ENCODE data around the gene PCDHGA1. TPM values are rescaled to one million over a fixed set of nuclear protein-coding genes. Genes with fewer than 3 reads are reported as not detected.

Gene PCDHGA1
- polyA plus RNA-seq, 1 experiment: 2.2 TPM

DNA sequence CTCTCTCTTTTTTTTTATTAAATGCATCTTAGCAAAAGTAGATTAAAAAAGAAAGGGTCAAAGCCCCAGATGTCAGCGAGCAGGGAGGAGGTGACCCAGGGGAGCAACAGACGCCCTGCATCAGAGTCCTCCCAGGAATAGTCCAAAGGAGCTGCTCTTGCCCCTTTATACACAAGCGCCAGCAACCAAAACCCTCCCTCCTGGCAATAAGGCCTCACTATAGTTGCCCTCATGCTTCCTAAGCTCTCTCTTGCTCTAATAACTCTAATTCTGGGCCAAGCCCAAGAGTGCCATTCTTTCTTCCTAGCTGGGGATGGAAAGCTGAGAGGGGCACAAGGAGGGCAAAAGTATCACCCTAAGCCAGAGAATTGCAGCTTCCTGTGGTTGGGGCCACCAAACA lies 184.8 kb downstream of the PCDHGA1 start:
- CTCF ChIA-PET: interaction anchor here (0.5 to 11.7 kb wide), 7 partner anchors 8 to 1727 kb away, joined by 3 to 165 read pairs (median 3); partner anchors contain the start of gene PCDHGB7

DNA sequence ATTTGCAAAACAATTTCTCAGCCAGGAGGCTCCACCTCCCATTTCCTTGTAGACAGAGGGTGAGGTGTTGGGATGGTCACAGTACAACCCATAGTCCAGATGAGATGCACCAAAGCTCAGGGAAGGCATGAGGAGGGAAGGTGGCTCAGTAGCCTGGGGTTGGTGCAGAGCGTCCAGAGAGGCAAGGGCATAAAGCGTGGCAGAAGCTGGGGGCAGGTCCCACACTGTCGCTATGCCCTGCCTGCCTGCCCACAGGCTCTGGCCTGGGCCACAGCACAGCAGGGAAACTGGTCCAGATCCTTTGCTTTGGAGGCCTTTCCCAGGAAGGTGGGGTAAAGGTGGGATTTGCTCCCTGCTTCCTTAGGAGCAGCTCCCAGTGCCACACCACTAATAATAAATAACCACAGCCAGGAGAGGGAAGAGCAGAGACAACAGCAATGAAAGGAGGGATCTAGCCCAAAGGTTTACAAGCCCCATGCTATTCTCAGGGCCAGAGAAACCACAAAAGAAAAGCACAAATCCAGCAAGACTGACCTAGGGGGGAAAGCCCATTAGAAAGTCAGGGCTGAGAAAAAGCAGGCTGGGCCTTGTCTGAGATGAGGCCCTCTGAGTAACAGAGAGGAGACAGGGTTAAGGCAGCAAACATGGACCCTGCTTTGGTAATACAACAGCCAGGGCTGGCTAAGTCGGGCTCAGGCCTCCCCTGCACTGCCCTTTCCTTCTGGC lies 185.8 kb downstream of the PCDHGA1 start:
- POLR2A ChIA-PET: interaction anchor here (0.7 kb wide), 2 partner anchors 16 to 42 kb away, joined by 3 read pairs; no protein-coding TSS in a partner anchor
- Histone ChIP-seq H3K27ac (ENCODE audit: low read depth, low read length) (peak overlapping the region; percentile 61), H3K27me3 (ENCODE audit: control insufficient read depth, insufficient read depth, low read length) (no peaks in the 10 kb centered on the region), H3K9me3 (ENCODE audit: control insufficient read depth, insufficient read depth, low read length) (no peaks in the 10 kb centered on the region), H3K4me3 (ENCODE audit: low read depth, low read length) (no peak overlapping the region)
- CTCF ChIA-PET: interaction anchor here (0.8 to 11.7 kb wide), 6 partner anchors 7 to 98 kb away, joined by 3 to 165 read pairs (median 3); partner anchors contain the start of gene PCDHGB7
- DNase-seq (ENCODE audit: low read depth, low spot score): no peak
- TF ChIP-seq CTCF (IDR thresholded peaks at IDR 0.05; ENCODE audit: low read depth, low read length): no peak

More for the DNA sequence above, 184.8 kb downstream of the PCDHGA1 start:
- Histone ChIP-seq H3K9me3 (ENCODE audit: control insufficient read depth, insufficient read depth, low read length) (no peaks in the 10 kb centered on the region), H3K4me3 (ENCODE audit: low read depth, low read length) (no peak overlapping the region), H3K27ac (ENCODE audit: low read depth, low read length) (peak overlapping the region; percentile 93), H3K27me3 (ENCODE audit: control insufficient read depth, insufficient read depth, low read length) (no peaks in the 10 kb centered on the region)
- POLR2A ChIA-PET: interaction anchor here (0.7 to 2.6 kb wide), 2 partner anchors 39 to 43 kb away, joined by 3 to 16 read pairs; partner anchors contain the start of gene PCDHGC3
- no peak for DNase-seq (ENCODE audit: low read depth, low spot score)
- TF ChIP-seq CTCF (IDR thresholded peaks at IDR 0.05; ENCODE audit: low read depth, low read length): no peak

GRCh38 chr5:141516672-141517025 lies 186.3 kb downstream of the PCDHGA1 start:
- no peak for TF ChIP-seq CTCF (IDR thresholded peaks at IDR 0.05; ENCODE audit: low read depth, low read length)
- no peaks in the 10 kb centered on the region for H3K27me3 ChIP-seq (ENCODE audit: control insufficient read depth, insufficient read depth, low read length)
- peak overlapping the region; percentile 61 for H3K27ac ChIP-seq (ENCODE audit: low read depth, low read length)
- H3K9me3 ChIP-seq (ENCODE audit: control insufficient read depth, insufficient read depth, low read length): no peaks in the 10 kb centered on the region
- POLR2A ChIA-PET: interaction anchor here (0.7 kb wide), 1 partner anchor 16 kb away, joined by 3 read pairs; no protein-coding TSS in a partner anchor
- H3K4me3 ChIP-seq (ENCODE audit: low read depth, low read length): no peak overlapping the region
- CTCF ChIA-PET: interaction anchor here (0.9 to 11.7 kb wide), 3 partner anchors 6 to 41 kb away, joined by 3 to 165 read pairs (median 3); no protein-coding TSS in a partner anchor
- DNase-seq (ENCODE audit: low read depth, low spot score): no peak

GRCh38 chr5:141517312-141517711 lies 187.0 kb downstream of the PCDHGA1 start:
- ChIA-PET CTCF (interaction anchor here (0.6 to 1.0 kb wide), 3 partner anchors 23 to 42 kb away, joined by 3 to 4 read pairs (median 3); no protein-coding TSS in a partner anchor), POLR2A (interaction anchor here (1.1 to 1.9 kb wide), 2 partner anchors 9 to 41 kb away, joined by 5 to 26 read pairs; partner anchors contain the start of gene PCDHGC3)
- Histone ChIP-seq H3K27me3 (ENCODE audit: control insufficient read depth, insufficient read depth, low read length) (no peaks in the 10 kb centered on the region), H3K9me3 (ENCODE audit: control insufficient read depth, insufficient read depth, low read length) (no peaks in the 10 kb centered on the region), H3K4me3 (ENCODE audit: low read depth, low read length) (no peak overlapping the region), H3K27ac (ENCODE audit: low read depth, low read length) (peak overlapping the region; percentile 81)
- no peak for DNase-seq (ENCODE audit: low read depth, low spot score)
- TF ChIP-seq CTCF (IDR thresholded peaks at IDR 0.05; ENCODE audit: low read depth, low read length): no peak

Data from AG04450 (cell line).